IMR-90 (cell line): ENCODE data around the gene MCAM. TPM values are rescaled to one million over a fixed set of nuclear protein-coding genes. Genes with fewer than 3 reads are reported as not detected.

ENCODE experiments used
- ATAC-seq: fragments of 200-7000 bp; cut with Tn5 transposase; 2 replicates; pipeline ENCODE4 v1.9.1; 2020; ENCODE audit warnings: low read depth, mild to moderate bottlenecking, moderate library complexity
- BruUV-seq: library from RNA; stranded (reverse); fragments of 400-500 nt; replicated peaks from 2 replicates; lab custom pipeline; 2021; lab: Mats Ljungman, UMichigan
- CTCF ChIA-PET: fragments of 300-600 bp; formaldehyde crosslinking; extraction: SDS; loops from one replicate; lab custom pipeline; 2021; ENCODE audit warnings: antibody characterized with exemption; lab: Yijun Ruan, JAX
- POLR2A ChIA-PET: fragments of 300-600 bp; sonication (Branson Sonifier 250); formaldehyde crosslinking; loops from one replicate; lab custom pipeline; 2022; ENCODE audit warnings: antibody characterized with exemption; ENCODE audit not compliant: unreplicated experiment; lab: Charles Lee
- DNase-seq: peaks from one replicate; pipeline ENCODE4 v3.0.0; 2013
- H2AFZ ChIP-seq: replicated peaks from 2 replicates; pipeline ENCODE3; 2013; ENCODE audit warnings: low read length, mild to moderate bottlenecking; ENCODE audit not compliant: poor library complexity
- H2AK5ac ChIP-seq: 2 replicates; pipeline ENCODE4 v1.6.1; 2013; ENCODE audit warnings: low read depth, low read length, inconsistent platforms
- H2AK9ac ChIP-seq: replicated peaks from 2 replicates; pipeline ENCODE3; 2013; ENCODE audit warnings: mild to moderate bottlenecking, low read depth, low read length, moderate library complexity; ENCODE audit not compliant: poor library complexity
- H2BK120ac ChIP-seq: 2 replicates; pipeline ENCODE4 v1.6.1; 2013; ENCODE audit warnings: low read depth, low read length, inconsistent platforms
- H2BK15ac ChIP-seq: 3 replicates; pipeline ENCODE4 v1.6.1; 2013; ENCODE audit warnings: low read depth, low read length, inconsistent platforms
- H2BK20ac ChIP-seq: 2 replicates; pipeline ENCODE4 v1.6.1; 2013; ENCODE audit warnings: low read depth, mild to moderate bottlenecking, inconsistent platforms, low read length, moderate library complexity
- H2BK5ac ChIP-seq: 2 replicates; pipeline ENCODE4 v1.6.1; 2013; ENCODE audit warnings: mild to moderate bottlenecking, low read depth, low read length, inconsistent platforms; ENCODE audit not compliant: poor library complexity, severe bottlenecking
- H3K14ac ChIP-seq: replicated peaks from 2 replicates; pipeline ENCODE4 v1.6.1; 2013; ENCODE audit warnings: low read depth, low read length, inconsistent platforms
- H3K18ac ChIP-seq: 2 replicates; pipeline ENCODE4 v1.6.1; 2013; ENCODE audit warnings: low read depth, low read length, control low read depth
- H3K23ac ChIP-seq: 2 replicates; pipeline ENCODE4 v1.6.1; 2013; ENCODE audit warnings: low read depth, low read length, inconsistent platforms
- H3K27ac ChIP-seq: 2 replicates; pipeline ENCODE4 v1.5.1; 2013; ENCODE audit warnings: mild to moderate bottlenecking, control low read depth, low read length; ENCODE audit not compliant: insufficient read depth
- H3K27me3 ChIP-seq: 2 replicates; pipeline ENCODE4 v1.6.1; 2013; ENCODE audit warnings: low read length; ENCODE audit not compliant: control insufficient read depth, insufficient read depth
- H3K36me3 ChIP-seq: 2 replicates; pipeline ENCODE4 v1.6.1; 2013; ENCODE audit warnings: low read length, mixed read lengths; ENCODE audit not compliant: control insufficient read depth, insufficient read depth
- H3K4ac ChIP-seq: 2 replicates; pipeline ENCODE4 v1.6.1; 2013; ENCODE audit warnings: low read depth, low read length, inconsistent platforms
- H3K4me1 ChIP-seq: 2 replicates; pipeline ENCODE4 v1.6.1; 2013; ENCODE audit warnings: low read length, mixed read lengths; ENCODE audit not compliant: control insufficient read depth, insufficient read depth
- H3K4me2 ChIP-seq: 2 replicates; pipeline ENCODE4 v1.6.1; 2013; ENCODE audit warnings: low read depth, mild to moderate bottlenecking, control low read depth, low read length, moderate library complexity
- H3K4me3 ChIP-seq: 2 replicates; pipeline ENCODE4 v1.5.1; 2013; ENCODE audit warnings: low read depth, mild to moderate bottlenecking, control low read depth, low read length, moderate library complexity; ENCODE audit not compliant: insufficient read depth
- H3K56ac ChIP-seq: 2 replicates; pipeline ENCODE4 v1.6.1; 2013; ENCODE audit warnings: low read length, inconsistent platforms; ENCODE audit not compliant: insufficient read depth; ENCODE audit errors: extremely low read depth
- H3K79me1 ChIP-seq, 2 experiments: 2 replicates each; pipeline ENCODE4 v1.6.1; 2013; ENCODE audit warnings: low read length in 2 of 2, inconsistent platforms in 1 of 2, low read depth in 1 of 2
- H3K9ac ChIP-seq: 2 replicates; pipeline ENCODE4 v1.6.1; 2013; ENCODE audit warnings: low read depth, low read length, control low read depth
- H3K9me1 ChIP-seq: 2 replicates; pipeline ENCODE4 v1.6.1; 2013; ENCODE audit warnings: low read length, inconsistent platforms; ENCODE audit not compliant: insufficient read depth
- H3K9me3 ChIP-seq: 2 replicates; pipeline ENCODE4 v1.6.1; 2013; ENCODE audit warnings: low read length; ENCODE audit not compliant: control insufficient read depth, insufficient read depth
- H4K20me1 ChIP-seq: 2 replicates; pipeline ENCODE4 v1.6.1; 2013; ENCODE audit warnings: low read length, inconsistent platforms; ENCODE audit not compliant: insufficient read depth
- H4K5ac ChIP-seq: 2 replicates; pipeline ENCODE4 v1.6.1; 2013; ENCODE audit warnings: mild to moderate bottlenecking, low read depth, low read length, control low read depth
- H4K8ac ChIP-seq, 2 experiments: 2 replicates each; pipeline ENCODE4 v1.6.1; 2013; ENCODE audit warnings: low read depth in 2 of 2, low read length in 2 of 2, control low read depth in 1 of 2, inconsistent platforms in 1 of 2
- H4K91ac ChIP-seq: 2 replicates; pipeline ENCODE4 v1.6.1; 2013; ENCODE audit warnings: low read depth, low read length, inconsistent platforms; ENCODE audit not compliant: insufficient read depth
- RCOR1 ChIP-seq: IDR thresholded peaks from 2 replicates; pipeline ENCODE4 v1.6.1; 2012; ENCODE audit warnings: mild to moderate bottlenecking, low read length, improper control_type of control experiment; ENCODE audit not compliant: insufficient replicate concordance
- WGBS, 2 experiments: methylation state at CpG; one replicate each; pipeline versions ENCODE4 v1.1.5 to v1.1.7; 2013; ENCODE audit warnings: missing lambda C conversion rate in 2 of 2; ENCODE audit not compliant: insufficient read length in 1 of 2; ENCODE audit errors: extremely low coverage in 2 of 2; 5-methylcytosine and 5-hydroxymethylcytosine counted together
- dilution Hi-C: fragments of 300-500 bp; cut with HindIII; formaldehyde crosslinking; loops from one replicate; pipeline ENCODE4 v1.14.3; 2018; ENCODE audit warnings: low sequenced_read_pairs; ENCODE audit not compliant: unreplicated experiment
- in situ Hi-C: fragments of 300-500 bp; cut with MboI; formaldehyde crosslinking; loops from 3 replicates; pipeline ENCODE4 v1.14.3; 2019; ENCODE audit warnings: low sequenced_read_pairs, inconsistent platforms, mixed read lengths
- intact Hi-C: fragments of 100-400 bp; cut with micrococcal nuclease; formaldehyde crosslinking; loops from 2 replicates; pipeline ENCODE4 v1.10.0; 2022
- polyA plus RNA-seq, 3 experiments: library from polyadenylated mRNA; depleted of rRNA; stranded (reverse); fragments of >200 nt; gene quantifications; 2 replicates each; pipeline ENCODE4 v1.2.3, GENCODE V29; 2012; ENCODE audit warnings: low replicate concordance in 1 of 3
- total RNA-seq: library from RNA; depleted of rRNA; stranded (reverse); fragments of >200 nt; gene quantifications from 2 replicates; pipeline ENCODE4 v1.2.3, GENCODE V29; 2012

The MCAM gene
- total and polyA plus RNA-seq, 2 of the 4 experiments (the other 2 are of a cell fraction): 95.1 to 131 TPM

DNA sequence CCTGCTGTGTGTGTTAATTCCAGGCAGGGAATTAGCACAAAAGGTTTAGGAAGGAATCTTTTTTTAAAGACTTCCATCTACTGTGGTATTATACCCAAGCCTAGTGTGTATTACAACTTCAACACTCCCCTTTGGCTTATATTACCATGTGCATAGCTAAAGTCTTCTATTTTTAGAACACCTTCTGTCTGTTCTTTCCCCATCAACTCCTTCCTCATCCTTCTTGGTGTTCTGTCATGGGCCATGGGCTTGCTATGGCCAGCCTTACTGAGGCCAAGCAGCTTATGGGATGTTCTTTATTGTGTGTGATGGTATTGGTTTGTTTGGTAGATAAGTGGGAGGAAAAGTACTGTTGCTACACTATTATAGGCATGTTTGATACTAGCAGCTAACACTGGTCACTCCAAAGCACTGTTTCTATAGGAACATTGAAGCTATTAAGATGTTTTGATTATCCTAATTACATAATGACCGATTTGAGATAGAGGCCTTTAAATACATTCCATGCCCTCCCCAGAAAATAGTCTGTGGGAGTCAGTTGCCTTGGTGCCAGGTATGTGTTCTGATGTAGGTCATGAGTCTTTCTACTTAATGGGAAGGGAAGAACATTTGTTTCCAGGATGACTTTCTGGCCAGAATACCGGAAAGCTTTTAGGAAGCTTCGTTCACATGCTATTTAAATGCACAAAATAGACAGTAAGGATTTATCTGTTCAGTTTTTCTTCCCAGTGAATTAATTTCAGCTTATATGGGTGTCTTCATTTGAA, 16.5 kb downstream of the MCAM start:
- H3K36me3 ChIP-seq: peaks cover 34% of the 10 kb centered on the region
- H3K27me3 ChIP-seq: no peaks in the 10 kb centered on the region
- H3K23ac ChIP-seq: no peak overlapping the region
- no peaks in the 10 kb centered on the region for H3K9me3 ChIP-seq
- no peak overlapping the region for H2BK5ac ChIP-seq
- H2BK120ac ChIP-seq: no peak overlapping the region
- H3K79me1 ChIP-seq: peaks cover 10 to 53% of the 10 kb centered on the region in 2 experiments
- no peak overlapping the region for H3K14ac ChIP-seq
- no peak overlapping the region for H4K91ac ChIP-seq
- H3K4ac ChIP-seq: no peak overlapping the region
- dilution Hi-C loops: no loop called here
- no peak for TF ChIP-seq RCOR1
- ChIA-PET CTCF (interaction anchor here (1.1 kb wide), 1 partner anchor 16 kb away, joined by 3 read pairs; no protein-coding TSS in a partner anchor), POLR2A (no interaction called here)
- no TSS peak for BruUV-seq
- no peak overlapping the region for H3K56ac ChIP-seq
- in situ Hi-C loops: no loop called here
- no peaks in the 10 kb centered on the region for H4K20me1 ChIP-seq
- H3K4me3 ChIP-seq: no peak overlapping the region
- WGBS, 2 experiments: 86% methylated on average over 2 of the region's 3 CpGs; no CpG with 5 or more reads in 1 of the 2 experiments
- no peak overlapping the region for H3K9ac ChIP-seq
- H3K9me1 ChIP-seq: peaks cover 5% of the 10 kb centered on the region; the same call in 1 of the 2 replicates
- no peak for DNase-seq
- no peaks in the 10 kb centered on the region for H3K4me1 ChIP-seq
- H2AFZ ChIP-seq: no peak overlapping the region
- no peak for ATAC-seq
- no peak overlapping the region for H3K18ac ChIP-seq
- no peak overlapping the region for H2AK5ac ChIP-seq
- H3K27ac ChIP-seq: no peak overlapping the region
- H3K4me2 ChIP-seq: no peak overlapping the region
- H4K5ac ChIP-seq: no peak overlapping the region
- no peak overlapping the region for H2BK20ac ChIP-seq
- no peak overlapping the region for H4K8ac ChIP-seq
- no peak overlapping the region for H2BK15ac ChIP-seq
- no peak overlapping the region for H2AK9ac ChIP-seq
- intact Hi-C loops: no loop called here
